Activated CD8-positive, alpha-beta memory T cell treated with anti-CD3 and anti-CD28 coated beads for 48 hours (primary cell): ENCODE results near the gene FHIT.

Experiments
- DNase-seq, 3 experiments: peaks; one replicate each; pipeline ENCODE4 v3.0.0-alpha.2; 2020; ENCODE audit warnings: low read depth in 2 of 3, low spot score in 2 of 3

Gene FHIT

DNA sequence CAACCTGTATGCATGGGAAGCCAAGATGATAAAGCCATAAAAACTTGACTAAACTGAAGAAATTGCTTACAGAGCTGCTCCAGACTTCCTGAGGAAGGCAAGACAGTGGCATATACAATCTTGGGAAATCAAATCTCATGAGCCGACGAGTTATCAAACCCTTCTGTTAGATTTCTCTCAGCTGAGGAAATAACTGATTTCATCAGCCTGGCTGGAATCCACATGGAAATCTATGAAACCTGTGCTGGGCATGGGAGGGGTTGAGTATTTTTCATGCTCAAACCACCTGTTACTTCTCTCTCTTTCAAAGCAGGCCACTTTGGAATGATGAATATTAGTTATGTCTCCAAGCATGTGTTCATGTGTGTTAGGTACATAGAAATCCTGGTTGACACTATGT lies 727.7 kb downstream of the FHIT start:
- DNase-seq, result no peak

DNA sequence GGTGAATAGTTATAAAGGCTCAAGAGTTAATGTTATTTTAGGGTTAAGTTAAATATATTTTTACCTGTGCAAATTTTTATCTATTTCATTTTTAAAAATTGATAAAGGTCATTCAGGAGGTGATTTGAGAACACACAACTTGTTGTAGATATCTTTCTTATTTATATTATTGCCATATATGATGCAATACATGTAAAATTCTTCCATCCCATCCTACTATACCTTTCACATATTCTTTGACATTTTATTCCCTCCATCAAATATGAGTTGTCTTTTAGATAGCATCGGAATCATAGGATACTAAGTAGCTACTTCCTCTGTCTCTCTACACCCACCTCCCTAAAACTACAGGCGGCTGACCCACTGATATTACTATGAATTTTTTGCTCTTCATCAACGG lies 734.1 kb downstream of the FHIT start:
- no peak for DNase-seq

DNA sequence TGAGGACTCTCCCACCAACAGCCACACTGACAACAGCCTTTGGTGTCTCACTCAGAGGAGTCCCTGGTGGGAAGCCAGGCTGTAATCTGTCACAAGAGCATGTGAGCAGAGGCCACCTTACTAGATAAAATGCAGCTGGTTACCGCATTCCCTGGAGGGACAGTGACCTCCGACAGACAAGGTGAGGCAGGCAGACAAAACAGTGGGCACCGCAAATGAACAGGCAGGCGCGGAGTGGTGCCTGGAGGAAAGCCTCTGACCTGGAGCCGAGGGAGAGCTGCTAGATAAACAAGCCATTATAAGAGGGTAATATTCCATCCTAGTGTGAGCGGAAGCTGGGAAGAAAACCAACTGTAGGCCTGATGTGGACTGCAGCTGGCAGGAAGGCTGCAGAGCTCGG lies 736.4 kb downstream of the FHIT start:
- no peak for DNase-seq

DNA sequence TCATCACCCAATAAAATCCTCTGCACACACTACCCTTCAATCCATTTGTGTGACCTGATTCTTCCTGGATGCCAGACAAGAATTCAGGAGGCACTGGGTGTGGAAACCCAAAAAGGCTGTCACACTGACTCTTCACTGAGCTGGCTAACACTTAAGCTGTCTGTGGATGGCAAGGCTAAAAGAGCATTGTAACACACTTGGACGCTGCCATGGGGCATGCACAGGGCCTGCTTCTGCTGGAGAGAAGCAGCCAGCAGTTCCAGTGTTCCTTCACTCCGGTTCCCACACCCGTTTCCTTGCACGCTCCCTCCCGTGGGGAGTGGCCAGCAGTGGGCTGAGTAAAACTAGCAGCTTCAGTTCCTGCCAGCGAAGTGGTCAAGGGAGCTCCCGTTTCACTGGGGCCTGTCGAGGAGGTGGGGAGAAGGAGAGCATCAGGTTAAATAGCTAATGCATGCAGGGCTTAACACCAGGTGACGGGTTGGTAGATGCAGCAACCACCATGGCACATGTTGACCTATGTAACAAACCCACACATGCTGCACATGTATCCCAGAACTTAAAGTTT lies 737.1 kb downstream of the FHIT start:
- DNase-seq, result no peak

DNA sequence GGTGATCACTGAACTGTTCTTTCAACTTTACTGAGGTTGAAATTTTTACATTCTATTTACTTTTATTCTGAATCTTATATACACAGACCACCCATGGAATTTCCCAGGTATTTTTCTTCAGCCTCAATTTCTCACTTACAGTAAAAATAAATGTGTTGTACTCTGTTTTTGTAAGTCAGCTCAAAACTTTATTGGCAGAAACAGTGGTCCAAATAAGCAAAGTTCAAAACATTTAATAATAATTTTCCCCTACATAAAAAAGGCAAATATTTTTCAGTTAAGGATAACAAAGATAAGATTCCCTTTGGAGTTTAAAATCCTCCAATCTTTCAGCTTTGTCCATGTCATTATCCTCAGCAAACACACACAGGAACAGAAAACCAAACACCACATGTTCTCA lies 738.0 kb downstream of the FHIT start:
- no peak for DNase-seq

DNA sequence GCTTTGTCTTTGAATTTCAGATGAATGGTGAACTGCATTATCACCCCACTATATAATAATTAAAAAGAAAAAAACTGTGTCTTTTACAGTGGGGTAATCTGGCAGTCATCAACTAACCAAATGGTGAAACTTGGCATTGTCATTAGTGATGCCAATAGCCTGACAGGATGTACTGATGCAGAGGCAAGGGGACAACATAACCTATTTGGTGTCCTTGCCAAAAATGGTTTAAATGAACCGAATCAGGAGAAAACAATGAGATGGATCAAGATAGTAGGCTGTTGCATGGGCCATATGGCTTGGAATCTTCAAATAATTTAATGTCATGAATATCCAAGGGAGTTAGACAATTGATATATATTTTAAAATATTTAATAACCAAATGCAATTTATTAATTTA lies 738.7 kb downstream of the FHIT start:
- DNase-seq, result no peak

DNA sequence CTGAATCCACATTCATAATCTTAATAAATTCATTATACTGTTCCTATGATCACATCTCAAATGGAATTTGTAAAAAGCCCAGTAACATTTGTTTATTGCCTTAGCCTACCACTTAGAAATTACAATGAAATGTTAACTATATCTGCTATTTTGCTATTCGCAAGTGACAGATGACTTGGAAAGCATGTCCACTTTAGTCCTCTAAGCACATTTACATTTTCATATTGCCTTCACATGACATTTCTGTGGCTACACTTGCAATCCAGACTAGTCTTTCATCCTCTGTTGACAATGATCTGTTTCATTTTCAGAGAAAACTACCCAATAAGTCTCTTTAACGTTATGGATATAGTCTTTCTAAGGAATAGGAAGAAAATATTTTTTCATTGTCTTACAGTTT lies 741.8 kb downstream of the FHIT start:
- no peak for DNase-seq

DNA sequence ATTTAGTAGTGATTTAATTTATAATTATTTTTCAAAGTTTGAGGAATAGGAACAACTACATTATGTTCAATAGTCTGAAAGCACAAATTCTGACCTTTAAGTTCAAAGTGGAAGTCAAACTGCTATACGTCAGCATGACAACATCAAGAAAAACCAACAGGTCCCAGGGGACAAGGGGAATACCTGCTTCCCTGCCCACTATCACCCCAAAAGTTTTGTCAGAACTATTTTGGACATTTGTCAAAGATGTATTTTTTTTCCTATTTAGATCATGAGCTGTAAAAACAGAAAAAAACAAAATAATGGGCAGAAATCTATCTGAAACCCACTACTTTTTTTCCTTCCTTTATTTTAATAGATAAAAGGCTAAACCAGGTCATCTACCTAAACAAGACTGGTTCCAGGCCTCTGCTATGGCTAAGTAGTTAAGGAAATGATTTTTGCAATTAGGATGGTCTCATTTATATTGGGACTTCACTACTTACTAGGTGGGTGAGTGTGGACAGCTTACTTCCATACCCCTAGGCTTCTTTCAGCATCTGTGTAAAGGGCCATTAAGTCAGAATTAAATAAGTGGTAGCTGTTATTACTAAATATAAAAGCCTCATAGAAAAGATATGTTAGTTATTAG lies 746.3 kb downstream of the FHIT start:
- no peak for DNase-seq

DNA sequence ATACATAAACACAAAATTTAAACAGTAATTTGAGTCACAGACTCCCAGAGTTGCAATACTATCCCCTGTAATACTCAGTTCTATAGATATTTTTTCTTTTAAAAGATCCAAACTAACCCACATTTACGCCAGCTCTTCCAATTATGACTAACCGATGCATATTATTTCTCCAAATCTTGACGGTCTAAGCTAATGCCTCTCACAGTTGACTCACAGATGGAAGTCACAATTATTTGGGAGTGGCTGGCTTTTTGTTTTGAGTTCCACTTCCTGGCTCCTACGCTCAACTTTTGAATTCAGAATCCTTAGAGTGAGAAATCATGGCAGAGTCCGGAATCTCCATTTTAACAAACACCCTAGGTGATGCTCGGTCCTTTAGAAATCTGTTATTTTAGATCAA lies 749.9 kb downstream of the FHIT start:
- DNase-seq, result no peak

DNA sequence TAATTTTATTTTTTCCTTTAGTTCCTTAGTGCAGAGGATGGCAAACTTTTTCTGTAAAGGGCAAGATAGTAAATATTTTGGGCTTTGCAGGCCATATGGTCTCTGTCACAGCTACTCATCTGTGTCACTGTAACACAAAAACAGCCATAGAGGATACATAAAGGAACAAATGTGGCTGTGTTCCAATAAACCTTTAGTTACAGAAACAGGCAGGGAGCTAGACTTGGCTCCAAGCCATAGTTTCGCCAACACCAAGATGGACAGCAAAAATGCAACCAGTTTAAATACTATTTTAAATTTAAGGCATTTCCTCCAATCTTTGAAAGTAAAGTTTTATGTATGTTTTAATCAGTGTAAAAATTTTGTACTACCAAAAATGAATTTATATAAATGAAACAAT lies 753.4 kb downstream of the FHIT start:
- no peak for DNase-seq

DNA sequence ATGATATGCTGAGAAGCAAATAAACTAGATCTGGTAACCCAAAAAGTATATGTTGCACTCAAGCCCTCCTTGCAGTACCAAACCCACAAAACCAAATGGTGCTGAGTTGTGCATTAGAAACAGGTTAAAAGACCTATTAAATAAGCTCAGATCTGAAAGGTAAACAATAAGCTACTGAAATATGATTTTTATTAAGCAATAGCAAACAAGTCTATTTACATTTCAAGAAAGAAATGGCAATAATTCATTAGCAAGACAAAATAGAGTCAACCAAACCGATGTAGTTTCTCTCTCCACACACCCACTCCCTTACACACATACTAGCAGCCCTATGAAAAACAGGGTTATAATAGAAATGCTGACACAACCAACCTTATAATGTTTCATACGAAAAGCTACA lies 760.3 kb downstream of the FHIT start:
- DNase-seq, result no peak

DNA sequence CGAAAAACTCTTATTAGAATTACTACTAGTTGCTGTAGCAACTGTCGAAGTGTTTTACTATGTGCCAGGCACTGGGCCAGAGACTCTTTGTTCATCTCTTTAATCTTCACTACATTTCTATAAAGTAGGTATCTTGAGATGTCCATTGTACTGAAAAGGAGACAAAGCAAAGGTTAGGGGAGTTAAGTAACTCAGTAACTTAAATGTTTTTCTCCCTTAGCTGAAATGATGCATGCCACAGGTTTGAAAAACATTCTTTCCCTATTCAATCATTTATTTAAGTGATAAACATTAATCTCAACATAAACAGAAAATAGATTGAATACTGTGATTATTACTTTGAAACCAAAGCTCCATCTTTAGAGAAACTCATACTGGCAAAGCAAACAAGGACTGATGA lies 776.2 kb downstream of the FHIT start:
- DNase-seq, result no peak

DNA sequence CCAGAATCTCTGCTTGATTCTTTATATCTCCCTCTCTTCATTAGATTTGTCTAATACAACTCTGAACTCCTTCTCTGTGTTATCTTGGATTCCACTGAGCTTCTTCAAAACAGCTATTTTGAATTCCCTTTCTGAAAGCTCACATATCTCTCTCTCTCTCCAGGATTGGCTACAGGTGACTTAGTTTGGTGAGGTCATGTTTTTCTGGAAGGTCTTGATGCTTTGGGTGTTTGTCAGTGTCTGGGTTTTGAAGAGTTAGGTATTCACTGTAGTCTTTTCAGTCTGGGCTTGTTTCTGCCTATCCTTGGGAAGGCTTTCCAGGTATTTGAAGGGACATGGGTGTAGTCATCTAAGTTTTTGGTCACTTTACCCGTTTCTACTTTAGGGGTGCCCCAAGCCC lies 781.8 kb downstream of the FHIT start:
- DNase-seq, result no peak

DNA sequence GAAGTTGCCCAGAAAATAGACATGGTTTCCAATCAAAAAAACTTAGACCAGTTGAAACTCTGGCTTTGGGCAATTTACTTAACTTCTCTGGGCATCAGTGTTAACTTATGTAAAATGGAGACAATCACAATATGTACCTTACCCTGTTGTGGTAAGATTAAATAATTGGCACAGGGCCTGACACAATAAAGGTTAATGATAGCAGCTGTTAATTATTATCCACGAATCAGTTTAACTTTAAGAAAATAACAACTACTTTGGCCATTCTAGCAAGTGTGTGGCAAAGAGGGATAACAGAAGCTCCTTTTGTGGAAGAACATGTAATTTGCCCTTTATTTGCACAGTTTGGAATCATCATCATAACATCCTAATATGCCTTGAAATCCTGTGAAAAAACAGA lies 787.6 kb downstream of the FHIT start:
- DNase-seq, result no peak

DNA sequence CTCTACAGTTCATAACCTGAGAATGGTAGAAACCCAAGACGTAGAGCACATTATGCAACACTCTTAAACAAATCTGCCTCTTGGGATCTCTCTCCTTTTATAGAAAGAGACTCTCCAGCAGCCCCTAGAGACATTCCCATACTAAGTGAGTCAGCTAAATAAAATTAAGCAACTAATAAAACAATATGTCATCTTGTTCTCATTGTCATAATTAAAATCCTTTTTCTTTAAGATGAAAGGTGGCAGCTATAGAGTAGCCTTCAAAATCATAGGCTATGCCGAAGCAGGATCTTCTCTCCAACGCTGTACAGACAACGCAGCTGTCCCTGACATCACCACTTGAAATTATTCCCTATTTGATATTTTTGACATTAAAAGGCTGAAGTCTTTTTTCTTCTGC lies 790.0 kb downstream of the FHIT start:
- DNase-seq, result no peak

DNA sequence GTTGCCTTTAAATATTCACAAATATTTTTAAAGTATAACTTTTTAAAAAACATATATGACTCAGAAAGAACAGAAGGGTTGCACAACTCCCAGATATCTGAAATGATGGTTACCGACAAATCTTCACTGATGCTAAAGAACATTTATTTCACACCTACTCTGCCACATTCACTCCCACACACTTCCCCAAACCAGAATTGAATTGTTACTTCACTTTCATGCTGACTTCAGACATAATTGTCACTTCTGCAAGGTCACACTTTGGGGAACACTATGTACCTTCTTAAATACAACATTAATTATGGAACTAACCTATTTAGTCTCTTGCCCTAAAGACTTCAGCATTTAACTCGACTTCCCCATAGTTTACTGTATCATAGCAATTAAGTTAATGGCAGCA lies 795.1 kb downstream of the FHIT start:
- DNase-seq, result no peak

DNA sequence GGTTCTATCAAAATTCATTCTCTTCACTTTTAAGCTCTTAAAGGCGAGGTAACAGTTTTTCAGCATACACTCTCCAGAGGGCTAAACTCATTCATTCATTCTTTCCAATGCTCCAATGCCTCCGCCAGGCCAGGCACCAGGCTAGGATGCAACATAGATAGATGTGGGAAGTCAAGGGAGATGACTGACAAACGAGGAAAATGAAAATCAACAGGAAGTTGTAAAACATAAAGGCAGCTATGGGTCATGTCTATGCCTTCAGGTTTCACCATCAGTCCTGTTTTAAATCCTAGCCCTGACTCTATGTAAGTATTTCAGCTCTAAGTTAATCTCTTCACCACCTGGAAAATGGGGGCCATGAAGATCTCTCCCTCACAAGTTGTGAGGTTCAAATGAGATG lies 797.9 kb downstream of the FHIT start:
- no peak for DNase-seq

DNA sequence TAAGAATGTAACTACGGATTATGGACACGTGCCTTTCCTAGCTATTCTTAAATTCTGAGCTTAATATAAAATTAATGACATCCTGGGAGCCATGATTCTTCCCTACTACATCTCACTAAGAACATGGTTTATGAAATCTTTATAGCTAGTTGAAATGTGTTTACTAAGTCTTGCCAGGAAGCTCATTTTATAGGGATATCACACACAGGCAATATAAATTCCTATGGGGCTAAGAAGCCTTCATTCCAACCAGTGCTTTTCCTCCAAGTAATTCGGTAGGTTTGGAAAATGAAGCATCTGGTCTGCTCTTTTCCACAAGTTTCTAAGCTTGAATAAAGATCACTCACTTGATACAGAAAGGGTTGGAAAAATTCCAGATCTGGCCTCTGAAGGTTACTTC lies 802.6 kb downstream of the FHIT start:
- no peak for DNase-seq

DNA sequence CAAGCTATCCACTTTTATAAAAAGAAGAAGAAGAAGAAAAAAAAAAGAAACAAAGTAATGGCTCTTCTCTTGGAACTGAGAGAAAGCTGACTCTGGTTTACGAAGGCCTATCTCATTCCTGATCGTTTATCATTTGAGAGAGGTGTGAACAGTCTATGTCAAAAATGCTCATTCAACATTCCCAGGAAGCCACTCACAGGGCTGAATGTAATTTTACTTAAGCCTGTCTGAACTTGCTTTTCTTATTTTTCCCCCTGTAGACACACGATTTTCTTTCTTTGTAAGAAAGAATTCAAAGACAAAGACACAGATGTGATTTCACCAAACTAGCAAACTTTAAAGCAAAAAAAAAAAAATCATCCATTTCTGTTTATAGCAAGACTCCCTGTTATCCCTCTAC lies 805.8 kb downstream of the FHIT start:
- DNase-seq, result no peak

DNA sequence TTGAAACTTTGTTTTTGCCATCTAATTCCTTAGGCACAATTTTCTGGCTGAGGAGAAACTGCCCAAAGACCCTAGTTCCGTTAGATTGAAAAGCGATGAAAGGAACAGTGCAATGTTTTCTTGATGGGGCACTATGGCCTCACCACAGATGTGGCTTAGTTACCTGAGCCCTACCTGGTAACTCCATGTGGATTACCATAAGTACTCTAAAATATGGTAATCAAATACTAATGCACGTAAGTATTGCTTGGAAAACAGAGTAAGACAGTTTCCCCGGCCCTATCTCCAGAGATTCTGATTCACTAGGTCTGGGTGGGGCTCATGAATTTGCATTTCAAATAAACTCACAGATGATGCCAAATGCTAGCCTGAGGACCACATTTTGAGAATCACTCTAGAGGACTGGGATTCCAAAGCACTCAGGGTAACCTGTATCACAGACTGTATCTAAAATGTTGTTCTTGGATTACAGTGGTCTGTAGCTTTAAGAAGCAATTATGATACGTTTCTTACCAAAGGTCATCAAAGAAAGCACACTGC lies 806.3 kb downstream of the FHIT start:
- DNase-seq, result no peak

DNA sequence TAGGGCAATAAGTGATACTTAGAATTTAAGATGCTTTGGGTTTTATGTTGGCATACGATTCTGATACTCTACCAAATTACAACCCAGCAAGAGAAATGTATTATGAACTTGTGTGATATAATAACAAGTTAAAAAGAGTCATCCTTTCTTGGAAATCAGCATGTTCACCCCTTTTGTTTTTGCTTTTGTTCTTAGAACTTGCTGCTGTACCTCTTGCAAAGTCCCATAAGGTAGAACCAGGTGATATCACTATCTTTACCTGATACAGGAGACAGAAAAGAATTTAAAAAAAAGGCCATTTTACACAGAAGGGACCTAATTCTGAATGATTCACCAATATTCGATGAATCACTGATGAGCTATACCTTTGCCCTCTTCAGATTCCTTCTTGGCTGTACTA lies 810.4 kb downstream of the FHIT start:
- no peak for DNase-seq

DNA sequence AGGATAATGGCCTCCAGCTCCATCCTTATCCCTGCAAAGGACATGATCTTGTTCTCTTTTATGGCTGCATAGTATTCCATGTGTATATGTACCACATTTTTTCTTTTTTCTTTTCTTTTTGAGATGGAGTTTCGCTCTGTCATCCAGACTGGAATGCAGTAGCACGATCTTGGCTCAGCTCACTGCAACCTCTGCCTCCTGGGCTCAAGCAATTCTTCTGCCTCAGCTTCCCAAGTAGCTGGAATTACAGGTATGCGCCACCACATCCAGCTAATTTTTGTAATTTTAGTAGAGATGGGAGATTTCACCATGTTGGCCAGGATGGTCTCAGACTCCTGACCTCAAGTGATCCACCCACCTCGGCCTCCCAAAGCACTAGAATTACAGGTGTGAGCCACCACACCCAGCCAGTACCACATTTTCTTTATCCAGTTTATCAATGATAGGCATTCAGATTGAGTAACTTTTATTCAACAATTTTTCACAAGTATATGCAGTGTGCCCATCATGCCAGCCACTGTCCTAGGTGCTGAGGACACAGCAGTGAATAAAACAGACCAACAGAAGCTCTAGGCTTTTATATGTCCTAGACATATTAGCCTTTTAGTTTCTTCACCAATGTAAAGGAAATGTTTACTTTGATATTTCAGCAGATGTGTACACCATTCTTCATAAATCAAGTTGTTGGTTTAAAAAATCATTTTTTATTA lies 815.2 kb downstream of the FHIT start:
- no peak for DNase-seq

DNA sequence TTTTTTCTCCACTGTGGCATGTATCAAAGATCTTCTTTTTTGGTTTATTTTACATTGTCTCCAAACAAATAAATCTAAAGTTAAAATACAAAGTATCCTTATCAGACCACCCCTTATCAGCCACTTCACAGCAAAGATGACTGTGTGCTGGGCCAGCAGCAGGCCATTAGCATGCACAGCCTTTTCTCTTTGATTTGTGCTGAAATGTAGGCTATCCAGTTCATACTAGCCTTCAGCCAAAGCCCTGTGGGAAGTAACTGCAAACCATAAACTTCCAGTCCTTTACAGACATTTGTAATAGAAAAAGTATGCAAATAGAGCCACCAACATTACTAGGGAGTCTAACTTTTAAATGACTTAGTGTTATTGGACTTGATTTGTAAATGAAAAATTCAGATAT lies 816.3 kb downstream of the FHIT start:
- no peak for DNase-seq
